Measurements from ENCODE around the gene TRIM41. TPM values are rescaled to one million over a fixed set of nuclear protein-coding genes. Genes with fewer than 3 reads are reported as not detected.
"Not testable (repeated sequence)": the region's sequence is repeated elsewhere in the genome, so short reads cannot be mapped to it uniquely, and the experiment has no call there.

The TRIM41 gene
- polyA plus RNA-seq, 1 donor from 2014 or later = 32.1 TPM

- no peak overlapping the region for H3K4me3 ChIP-seq (ENCODE audit: low read length)
- TF ChIP-seq TAF1 (IDR thresholded peaks at IDR 0.05; ENCODE audit: low read depth) (no peak), POLR2AphosphoS5 (IDR thresholded peaks at IDR 0.05) (no peak), RAD21 (conservative IDR thresholded peaks at IDR 0.05) (no peak), REST (IDR thresholded peaks at IDR 0.05; ENCODE audit: borderline replicate concordance) (no peak), MXI1 (conservative IDR thresholded peaks at IDR 0.05; ENCODE audit: poor library complexity, severe bottlenecking) (no peak), EZH2 (IDR thresholded peaks at IDR 0.05; ENCODE audit: borderline replicate concordance, insufficient read depth, low read length, poor library complexity, severe bottlenecking) (no peak), EP300 (conservative IDR thresholded peaks at IDR 0.05; ENCODE audit: poor library complexity, severe bottlenecking) (no peak), SMC3 (conservative IDR thresholded peaks at IDR 0.05; ENCODE audit: poor library complexity) (no peak), CTCF (IDR thresholded peaks at IDR 0.05; ENCODE audit: poor library complexity, severe bottlenecking) (no peak)
- H3K9me3 ChIP-seq (ENCODE audit: low read length) = no peaks in the 10 kb centered on the region
- H2AFZ ChIP-seq (ENCODE audit: low read depth, low read length) = no peak overlapping the region
- no peaks in the 10 kb centered on the region for H3F3A ChIP-seq (ENCODE audit: insufficient read depth, low read length, poor library complexity, severe bottlenecking)
- no peaks in the 10 kb centered on the region for H3K79me2 ChIP-seq (replicated peaks; ENCODE audit: insufficient read depth, low read length)
- no peak overlapping the region for H3K9ac ChIP-seq (ENCODE audit: low read length)
- H3K27me3 ChIP-seq (ENCODE audit: insufficient read depth, low read depth, low read length) = peaks cover 40% of the 10 kb centered on the region
- no peak overlapping the region for H3K27ac ChIP-seq (ENCODE audit: low read length)
- no peak overlapping the region for H3K4me2 ChIP-seq (ENCODE audit: low read length)
- no peaks in the 10 kb centered on the region for H3K9me2 ChIP-seq (ENCODE audit: insufficient read depth, low read length)
- H3K36me3 ChIP-seq (ENCODE audit: insufficient read depth, low read length) = no peaks in the 10 kb centered on the region
- no peaks in the 10 kb centered on the region for H4K20me1 ChIP-seq (ENCODE audit: insufficient read depth)
Observed at GRCh38 chr5:181176254-181176952, 46.7 kb upstream of the TRIM41 start.

- H3K9me2 ChIP-seq (ENCODE audit: insufficient read depth, low read length); H3K9ac ChIP-seq (ENCODE audit: low read length); H3K27ac ChIP-seq (ENCODE audit: low read length); H3K4me2 ChIP-seq (ENCODE audit: low read length); H2AFZ ChIP-seq (ENCODE audit: low read depth, low read length); H3F3A ChIP-seq (ENCODE audit: insufficient read depth, low read length, poor library complexity, severe bottlenecking); H3K79me2 ChIP-seq (replicated peaks; ENCODE audit: insufficient read depth, low read length); H3K9me3 ChIP-seq (ENCODE audit: low read length); H3K36me3 ChIP-seq (ENCODE audit: insufficient read depth, low read length); H3K4me3 ChIP-seq (ENCODE audit: low read length); H4K20me1 ChIP-seq (ENCODE audit: insufficient read depth): not testable (repeated sequence)
- H3K27me3 ChIP-seq (ENCODE audit: insufficient read depth, low read depth, low read length) = peaks cover 28% of the 10 kb centered on the region
Observed at GRCh38 chr5:181177559-181177958, 45.5 kb upstream of the TRIM41 start.

Data from neural cell (in vitro differentiated cells).